SK-N-SH treated with all-trans-retinoic acid at 6 μM for 48 hours (cell line): ENCODE data around the gene CFDP1.

ENCODE experiments used
- PATZ1 ChIP-seq: fragments of 250-450 bp; sonication (Bioruptor Pico); IDR thresholded peaks from 2 replicates; pipeline ENCODE4 v1.8.0; 2020; ENCODE audit warnings: mild to moderate bottlenecking, moderate library complexity, borderline replicate concordance
- ZFP3 ChIP-seq: fragments of 250-450 bp; sonication (Bioruptor Pico); IDR thresholded peaks from 2 replicates; pipeline ENCODE4 v1.5.0; 2020; ENCODE audit warnings: mild to moderate bottlenecking, moderate library complexity
- ZNF565 ChIP-seq: fragments of 450-650 bp; formaldehyde crosslinking; conservative IDR thresholded peaks from 2 replicates; pipeline ENCODE4 v1.5.0; 2020; ENCODE audit warnings: low read depth, mild to moderate bottlenecking, moderate library complexity

GRCh38 chr16:75392906-75393305 is 40.4 kb downstream of the CFDP1 start:
- TF ChIP-seq PATZ1 (CRISPR knock-in tag) (no peak), ZFP3 (CRISPR knock-in tag) (no peak), ZNF565 (CRISPR knock-in tag) (no peak)
